Thoracic aorta (tissue), 2 donors: ENCODE measurements around the gene NANS. TPM values are rescaled to one million over a fixed set of nuclear protein-coding genes. Genes with fewer than 3 reads are reported as not detected.

Experiments used
- ATAC-seq: fragments of 150-250 bp; one replicate; pipeline ENCODE4 v1.8.0; 2017; ENCODE audit warnings: low read depth; ENCODE audit not compliant: insufficient number of reproducible peaks, low FRiP score
- DNase-seq: peaks from one replicate; pipeline ENCODE4 v3.0.0-alpha.2; 2020; ENCODE audit warnings: low spot score
- H3K27ac ChIP-seq, 2 donors: fragments of 200-600 bp; sonication (generic); 1 replicate in 1 of 2; 2 replicates in 1 of 2; pipeline ENCODE4 v1.5.1; 2016; ENCODE audit warnings: mild to moderate bottlenecking in 2 of 2, moderate library complexity in 2 of 2
- H3K27me3 ChIP-seq: fragments of 200-600 bp; sonication (generic); replicated peaks from 2 replicates; pipeline ENCODE4 v1.6.0; 2016; ENCODE audit warnings: mild to moderate bottlenecking; ENCODE audit not compliant: insufficient read depth
- H3K36me3 ChIP-seq: fragments of 200-600 bp; sonication (generic); one replicate; pipeline ENCODE4 v1.5.1; 2016
- H3K4me1 ChIP-seq, 2 donors: fragments of 200-600 bp; sonication (generic); 1 replicate in 1 of 2; 2 replicates in 1 of 2; pipeline versions ENCODE4 v1.5.1 to v1.6.0; 2016; ENCODE audit warnings: low read depth in 2 of 2, mild to moderate bottlenecking in 1 of 2; ENCODE audit not compliant: control insufficient read depth in 1 of 2
- H3K4me3 ChIP-seq: fragments of 200-600 bp; sonication (generic); 2 replicates; pipeline ENCODE4 v1.5.1; 2016; ENCODE audit warnings: mild to moderate bottlenecking
- H3K9me3 ChIP-seq: fragments of 200-600 bp; sonication (generic); 2 replicates; pipeline ENCODE4 v1.5.1; 2016
- CTCF ChIP-seq: fragments of 200-600 bp; sonication (generic); IDR thresholded peaks from one replicate; pipeline ENCODE4 v1.5.1; 2019; ENCODE audit warnings: antibody characterized with exemption
- total RNA-seq, 2 donors: library from RNA; depleted of rRNA; stranded (reverse); fragments of >200 nt; gene quantifications; one replicate each; pipeline versions ENCODE4 v1.1.0 to v1.2.3, GENCODE V29; 2016

The NANS gene
- total RNA-seq, 2 donors from 2014 or later = 60.9 to 73.1 TPM

- H3K9me3 ChIP-seq = no peaks in the 10 kb centered on the region
- no peak overlapping the region for H3K27ac ChIP-seq
- no peaks in the 10 kb centered on the region for H3K36me3 ChIP-seq
- DNase-seq (no peak), ATAC-seq (no peak)
- peak overlapping the region; percentile 21 for H3K4me3 ChIP-seq
- H3K27me3 ChIP-seq = no peaks in the 10 kb centered on the region
- no peaks in the 10 kb centered on the region for H3K4me1 ChIP-seq
- no peak for TF ChIP-seq CTCF
Observed at GRCh38 chr9:98045234-98046179, 11.0 kb upstream of the NANS start.

GRCh38 chr9:98046180-98046543 lies 10.4 kb upstream of the NANS start:
- Histone ChIP-seq H3K27me3 (no peaks in the 10 kb centered on the region), H3K9me3 (no peaks in the 10 kb centered on the region), H3K4me1 (no peaks in the 10 kb centered on the region), H3K4me3 (no peak overlapping the region), H3K36me3 (no peaks in the 10 kb centered on the region), H3K27ac (no peak overlapping the region)
- DNase-seq (no peak), ATAC-seq (no peak)
- no peak for TF ChIP-seq CTCF

GRCh38 chr9:98047002-98047401 lies 9.5 kb upstream of the NANS start:
- Histone ChIP-seq H3K4me3 (no peak overlapping the region), H3K9me3 (no peaks in the 10 kb centered on the region), H3K27ac (no peak overlapping the region), H3K27me3 (no peaks in the 10 kb centered on the region), H3K36me3 (no peaks in the 10 kb centered on the region), H3K4me1 (no peaks in the 10 kb centered on the region)
- DNase-seq (no peak), ATAC-seq (no peak)
- TF ChIP-seq CTCF = no peak

- no peak for DNase-seq
- no peak for TF ChIP-seq CTCF
- H3K27me3 ChIP-seq = no peaks in the 10 kb centered on the region
- H3K9me3 ChIP-seq = no peaks in the 10 kb centered on the region
- H3K27ac ChIP-seq = no peak overlapping the region
- ATAC-seq = no peak
- H3K4me3 ChIP-seq = no peak overlapping the region
- no peaks in the 10 kb centered on the region for H3K4me1 ChIP-seq
- H3K36me3 ChIP-seq = no peaks in the 10 kb centered on the region
Observed at GRCh38 chr9:98049288-98050072, 7.1 kb upstream of the NANS start.

- Histone ChIP-seq H3K36me3 (no peaks in the 10 kb centered on the region), H3K4me3 (no peak overlapping the region), H3K9me3 (no peaks in the 10 kb centered on the region), H3K4me1 (no peaks in the 10 kb centered on the region), H3K27me3 (no peaks in the 10 kb centered on the region), H3K27ac (no peak overlapping the region)
- DNase-seq (no peak), ATAC-seq (no peak)
- TF ChIP-seq CTCF = no peak
Observed at GRCh38 chr9:98050351-98050750, 6.2 kb upstream of the NANS start.
